Small intestine (tissue), 7 donors: Measurements from ENCODE around the gene SERPINB3. TPM values are rescaled to one million over a fixed set of nuclear protein-coding genes. Genes with fewer than 3 reads are reported as not detected.

ENCODE experiments used
- DNase-seq, 2 donors: peaks; one replicate each; pipeline versions ENCODE4 v3.0.0 to v3.0.0-alpha.2; 2013
- FAIRE-seq: peaks from 2 replicates; lab custom pipeline; 2012; peaks lifted over from hg19 to GRCh38; lab: Jason Lieb, UNC
- H3K27ac ChIP-seq, 3 donors: one replicate each; pipeline ENCODE4 v1.5.1; 2013; ENCODE audit warnings: low read length in 2 of 3, mild to moderate bottlenecking in 2 of 3, control low read depth in 1 of 3, inconsistent platforms in 1 of 3, low read depth in 1 of 3, moderate library complexity in 1 of 3
- H3K27me3 ChIP-seq, 3 donors: one replicate each; pipeline ENCODE4 v1.6.1; 2013; ENCODE audit warnings: low read length in 3 of 3, inconsistent platforms in 1 of 3; ENCODE audit not compliant: control insufficient read depth in 3 of 3, insufficient read depth in 3 of 3
- H3K36me3 ChIP-seq, 3 donors: one replicate each; pipeline ENCODE4 v1.6.1; 2013; ENCODE audit warnings: low read length in 3 of 3, inconsistent platforms in 1 of 3, low read depth in 1 of 3, mild to moderate bottlenecking in 1 of 3, moderate library complexity in 1 of 3; ENCODE audit not compliant: control insufficient read depth in 3 of 3, insufficient read depth in 2 of 3
- H3K4me1 ChIP-seq, 3 donors: one replicate each; pipeline ENCODE4 v1.6.1; 2013; ENCODE audit warnings: low read length in 2 of 3, inconsistent platforms in 1 of 3, low read depth in 1 of 3, mild to moderate bottlenecking in 1 of 3, moderate library complexity in 1 of 3; ENCODE audit not compliant: control insufficient read depth in 3 of 3, insufficient read depth in 2 of 3
- H3K4me3 ChIP-seq, 3 donors: one replicate each; pipeline ENCODE4 v1.5.1; 2013; ENCODE audit warnings: low read length in 3 of 3, control low read depth in 1 of 3, inconsistent platforms in 1 of 3, low read depth in 1 of 3, mild to moderate bottlenecking in 1 of 3, moderate library complexity in 1 of 3
- H3K9me3 ChIP-seq, 2 donors: one replicate each; pipeline ENCODE4 v1.6.1; 2013; ENCODE audit warnings: low read depth in 1 of 2, low read length in 1 of 2; ENCODE audit not compliant: control insufficient read depth in 2 of 2, insufficient read depth in 1 of 2
- WGBS, 3 donors: extraction: QIAGEN DNeasy Blood & Tissue Kit; methylation state at CpG; one replicate each; pipeline ENCODE4 v1.1.7; 2013; 5-methylcytosine and 5-hydroxymethylcytosine counted together
- polyA plus RNA-seq, 4 donors: library from polyadenylated mRNA; stranded (reverse) in 3 of 4; unstranded in 1 of 4; fragments of 200-250 nt in 3 of 4; fragments of 120-200 nt in 1 of 4; gene quantifications; one replicate each; pipeline versions ENCODE4 v1.2.1 to v1.2.3, GENCODE V29; 2013
- donor health status: healthy with polysubstance abuse.
- donor health status: control.
- donor health status: control.
- donor health status: Bipolar disorder and iron deficiency.
- donor health status: healthy.

Gene SERPINB3
- polyA plus RNA-seq, 4 donors, result 0.06 to 0.81 TPM; not detected in 2

GRCh38 chr18:63617049-63617914 is 44.4 kb downstream of the SERPINB3 start:
- H3K27ac ChIP-seq, result no peak overlapping the region
- FAIRE-seq, result no peak
- no peak for DNase-seq

DNA sequence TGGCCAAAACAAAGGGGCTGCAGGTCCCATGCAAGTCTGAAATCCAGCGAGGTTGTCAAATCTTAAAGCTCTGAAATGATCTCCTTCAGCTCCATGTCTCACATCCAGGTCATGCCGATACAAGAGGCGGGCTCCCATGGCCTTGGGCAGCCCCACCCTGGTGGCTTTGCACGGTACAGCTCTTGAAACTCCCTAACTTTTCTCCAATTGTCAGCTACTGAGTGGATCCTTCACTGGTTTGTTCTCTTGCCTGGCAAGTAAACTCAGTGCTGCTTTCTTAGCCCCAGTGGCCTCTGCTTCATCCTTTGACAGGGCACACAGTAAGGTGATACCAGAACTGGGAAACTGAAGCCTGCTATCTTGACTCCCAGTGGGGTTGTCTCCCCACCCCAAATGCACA is 48.3 kb downstream of the SERPINB3 start:
- WGBS, 3 donors, result 62 to 84% (median 73%) methylated on average over 4 of the region's 4 CpGs
- no peak overlapping the region for H3K4me3 ChIP-seq
- no peak for FAIRE-seq

More at GRCh38 chr18:63617049-63617914, 44.4 kb downstream of the SERPINB3 start:
- H3K4me1 ChIP-seq, result no peaks in the 10 kb centered on the region
- WGBS, 3 donors, result 10 to 20% (median 17%) methylated on average over 3 of the region's 3 CpGs
- H3K27me3 ChIP-seq, result no peaks in the 10 kb centered on the region
- peaks cover 0 to 7% of the 10 kb centered on the region in 2 donors for H3K9me3 ChIP-seq
- no peaks in the 10 kb centered on the region for H3K36me3 ChIP-seq
- no peak overlapping the region for H3K4me3 ChIP-seq

DNA sequence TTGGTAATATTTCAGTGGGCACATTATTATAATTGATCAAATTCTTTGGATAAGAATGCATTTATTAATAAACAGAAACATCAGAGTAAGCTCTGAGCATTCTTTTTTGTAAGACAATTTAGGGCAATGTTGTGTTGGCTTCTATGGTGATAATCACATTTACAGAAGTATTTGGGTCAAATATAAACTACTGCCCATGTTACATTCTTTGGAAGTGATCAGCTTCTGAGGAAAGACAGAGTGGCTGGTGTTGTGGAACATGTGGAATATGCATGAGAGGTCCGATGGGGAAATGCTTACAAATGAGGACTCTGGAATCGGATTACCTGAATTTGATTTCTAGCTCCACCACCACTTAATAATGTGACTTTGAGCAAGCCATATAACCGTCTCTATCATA is 55.2 kb downstream of the SERPINB3 start:
- H3K27ac ChIP-seq, result no peak overlapping the region
- FAIRE-seq (no peak), DNase-seq (no peak)
- H3K27me3 ChIP-seq, result no peaks in the 10 kb centered on the region
- no peak overlapping the region for H3K4me3 ChIP-seq
- no peaks in the 10 kb centered on the region for H3K4me1 ChIP-seq
- WGBS, 3 donors, result 81 to 85% (median 82%) methylated on average over 3 of the region's 3 CpGs
- H3K36me3 ChIP-seq, result no peaks in the 10 kb centered on the region
- no peaks in the 10 kb centered on the region for H3K9me3 ChIP-seq

More for the DNA sequence above, 48.3 kb downstream of the SERPINB3 start:
- Histone ChIP-seq H3K9me3 (no peaks in the 10 kb centered on the region), H3K27ac (no peak overlapping the region), H3K36me3 (no peaks in the 10 kb centered on the region), H3K4me1 (no peaks in the 10 kb centered on the region), H3K27me3 (no peaks in the 10 kb centered on the region)
- no peak for DNase-seq

Other genes starting within 250 kb of the SERPINB3 start
- gene VPS4B, start 239.4 kb downstream of the SERPINB3 start, polyA plus RNA-seq, result 10 to 100 TPM; 27.2 to 61.7 (median 33.7) TPM
- gene SERPINB5, start 184.9 kb downstream of the SERPINB3 start, polyA plus RNA-seq, result 10 to 100 TPM in 2 of 4 donors, 1 to 10 TPM in 1, under 1 TPM in 1; 0.22 to 13.2 (median 6.8) TPM
- gene SERPINB12, start 119.5 kb downstream of the SERPINB3 start, polyA plus RNA-seq, result not detected
- gene SERPINB13, start 74.5 kb downstream of the SERPINB3 start, polyA plus RNA-seq, result not detected
- not detected for gene SERPINB4, start 17.6 kb downstream of the SERPINB3 start, polyA plus RNA-seq
- gene SERPINB11, start 41.1 kb upstream of the SERPINB3 start, polyA plus RNA-seq, result not detected
- gene SERPINB7, start 113.5 kb upstream of the SERPINB3 start, polyA plus RNA-seq, result not detected
- under 1 TPM; 0.03 to 0.81 (median 0.38) TPM for gene SERPINB2, start 225.8 kb upstream of the SERPINB3 start, polyA plus RNA-seq
- gene SERPINB10, start 246.1 kb upstream of the SERPINB3 start, polyA plus RNA-seq, result under 1 TPM in 1 of 4 donors, not detected in 3; 0.07 TPM